GM12801 (cell line): ENCODE results near the gene NHLH1.

ENCODE experiments used
- TF ChIP-seq, protein P1 (sequence below): IDR thresholded peaks from one replicate; pipeline ENCODE4 v1.5.1; 2011; ENCODE audit warnings: control low read depth; ENCODE audit not compliant: insufficient read length; ENCODE audit errors: extremely low read depth

Gene NHLH1

DNA sequence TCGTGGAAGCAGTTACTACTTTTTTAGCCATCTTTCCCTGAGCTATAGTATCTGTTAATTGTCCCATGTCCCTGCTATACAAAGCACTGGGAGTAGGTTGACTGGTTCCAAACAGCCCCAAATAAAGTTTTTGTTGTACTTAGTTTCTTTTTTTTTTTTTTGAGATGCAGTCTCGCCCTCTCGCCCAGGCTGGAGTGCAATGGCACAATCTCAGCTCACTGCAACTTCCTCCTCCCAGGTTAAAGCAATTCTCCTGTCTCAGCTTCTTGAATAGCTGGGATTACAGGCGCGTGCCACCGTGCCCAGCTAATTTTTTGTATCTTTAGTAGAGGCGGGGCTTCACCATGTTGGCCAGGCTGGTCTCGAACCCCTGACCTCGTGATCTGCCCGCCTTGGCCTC lies 20.4 kb upstream of the NHLH1 start:
- TF ChIP-seq, protein P1, sequence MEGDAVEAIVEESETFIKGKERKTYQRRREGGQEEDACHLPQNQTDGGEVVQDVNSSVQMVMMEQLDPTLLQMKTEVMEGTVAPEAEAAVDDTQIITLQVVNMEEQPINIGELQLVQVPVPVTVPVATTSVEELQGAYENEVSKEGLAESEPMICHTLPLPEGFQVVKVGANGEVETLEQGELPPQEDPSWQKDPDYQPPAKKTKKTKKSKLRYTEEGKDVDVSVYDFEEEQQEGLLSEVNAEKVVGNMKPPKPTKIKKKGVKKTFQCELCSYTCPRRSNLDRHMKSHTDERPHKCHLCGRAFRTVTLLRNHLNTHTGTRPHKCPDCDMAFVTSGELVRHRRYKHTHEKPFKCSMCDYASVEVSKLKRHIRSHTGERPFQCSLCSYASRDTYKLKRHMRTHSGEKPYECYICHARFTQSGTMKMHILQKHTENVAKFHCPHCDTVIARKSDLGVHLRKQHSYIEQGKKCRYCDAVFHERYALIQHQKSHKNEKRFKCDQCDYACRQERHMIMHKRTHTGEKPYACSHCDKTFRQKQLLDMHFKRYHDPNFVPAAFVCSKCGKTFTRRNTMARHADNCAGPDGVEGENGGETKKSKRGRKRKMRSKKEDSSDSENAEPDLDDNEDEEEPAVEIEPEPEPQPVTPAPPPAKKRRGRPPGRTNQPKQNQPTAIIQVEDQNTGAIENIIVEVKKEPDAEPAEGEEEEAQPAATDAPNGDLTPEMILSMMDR, result no peak

DNA sequence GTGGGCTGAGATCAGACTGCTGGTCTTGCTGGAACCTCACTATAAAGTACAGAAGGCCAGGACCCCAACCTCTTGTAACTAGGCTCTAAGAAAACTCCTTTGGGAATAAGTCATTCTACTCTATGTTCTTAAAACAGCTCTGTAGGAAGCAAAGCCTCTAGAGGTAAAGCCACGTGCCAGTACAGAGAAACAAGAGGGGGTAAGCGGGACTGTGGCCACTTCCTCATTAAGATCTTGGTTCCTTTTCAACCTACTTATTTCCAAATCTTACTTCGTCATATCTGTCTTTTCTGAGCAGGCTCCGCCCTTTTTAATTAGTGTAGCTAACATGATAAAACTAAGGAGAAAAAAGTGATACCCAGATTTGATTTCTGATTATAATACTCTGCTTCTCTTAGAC lies 19.9 kb upstream of the NHLH1 start:
- TF ChIP-seq, protein P1, result no peak

DNA sequence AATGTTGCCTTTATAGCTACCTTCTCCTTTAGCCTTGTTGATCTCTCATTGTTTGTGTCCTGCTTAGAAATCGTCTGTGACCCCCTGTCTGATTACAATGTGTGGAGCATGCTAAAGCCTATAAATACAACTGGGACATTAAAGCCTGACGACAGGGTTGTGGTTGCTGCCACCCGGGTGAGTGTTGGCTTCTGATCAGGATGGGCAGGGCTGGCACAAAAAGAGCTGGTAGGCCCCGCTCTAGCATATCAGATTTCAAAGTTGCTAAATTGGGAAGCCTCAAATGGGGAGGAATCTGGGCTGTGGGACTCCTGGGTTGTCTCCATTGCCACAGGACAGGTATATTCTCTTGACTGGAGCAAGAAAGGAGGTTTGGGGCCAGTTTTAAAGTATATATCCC lies 15.2 kb upstream of the NHLH1 start:
- TF ChIP-seq, protein P1, result no peak

DNA sequence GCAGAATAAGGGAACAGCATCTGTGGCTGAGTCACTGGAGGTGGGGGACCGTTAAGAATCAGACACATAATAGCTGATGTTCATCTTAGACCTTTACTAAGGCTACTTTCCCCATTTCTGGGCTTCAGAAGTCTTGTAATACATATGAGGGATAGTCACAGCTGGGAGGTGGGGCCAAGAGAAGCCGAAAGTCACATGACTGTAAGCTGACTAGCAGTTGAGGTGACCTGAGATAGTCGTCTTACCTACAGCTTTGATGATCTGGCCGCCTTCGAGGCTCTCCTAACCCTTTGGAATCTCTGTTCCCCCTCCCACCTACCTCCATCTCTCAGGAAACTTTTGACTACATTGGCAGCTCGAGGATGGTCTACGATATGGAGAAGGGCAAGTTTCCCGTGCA lies 14.3 kb upstream of the NHLH1 start:
- TF ChIP-seq, protein P1, result no peak

DNA sequence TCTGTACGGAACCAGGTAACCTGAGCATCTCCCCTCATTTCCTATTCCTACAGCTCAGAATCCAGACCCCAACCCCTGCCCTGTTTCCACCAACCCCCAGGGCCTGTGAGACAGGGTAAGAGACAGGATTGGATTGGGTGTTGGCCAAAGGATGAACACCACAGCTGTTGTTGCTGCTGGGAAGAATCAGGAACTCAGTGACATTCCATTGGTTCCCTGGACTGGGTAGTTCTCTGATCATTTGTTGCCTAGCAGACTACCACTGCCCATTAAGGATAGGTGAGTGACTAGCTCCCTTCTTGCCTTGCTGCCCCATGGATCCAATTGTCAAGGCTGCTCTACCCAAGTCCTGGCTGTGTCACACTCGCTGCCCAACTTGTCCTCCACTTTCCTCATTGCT lies 13.6 kb upstream of the NHLH1 start:
- TF ChIP-seq, protein P1, result no peak

DNA sequence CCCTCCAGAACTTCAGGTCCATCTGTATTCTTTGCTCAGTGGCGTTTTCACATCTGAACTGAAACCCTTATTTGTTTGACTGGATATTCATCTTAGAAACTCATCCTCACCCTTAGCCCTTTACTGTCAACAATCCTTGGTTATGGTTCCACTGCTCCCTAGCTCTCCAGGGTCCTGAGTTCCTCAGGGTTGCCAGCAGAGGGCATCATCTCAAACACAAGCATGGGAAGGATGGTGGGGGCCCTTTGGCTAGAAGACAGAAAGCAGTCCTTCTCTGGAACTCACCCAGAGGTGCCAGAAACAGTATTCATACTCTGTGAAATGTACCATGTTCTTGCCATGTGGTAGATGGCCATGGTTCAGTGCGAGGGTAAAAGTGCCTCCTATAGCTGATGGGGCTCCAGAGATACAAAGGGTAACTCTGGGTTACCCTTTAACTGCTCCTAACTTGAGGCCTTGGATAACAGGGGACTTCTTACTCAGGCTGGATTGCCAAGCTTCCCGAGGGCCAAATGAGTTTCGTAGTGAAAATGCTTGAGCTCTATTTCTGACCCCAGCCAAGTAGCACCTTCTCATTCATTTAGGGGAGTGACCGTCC lies 12.4 kb upstream of the NHLH1 start:
- TF ChIP-seq, protein P1, result no peak

DNA sequence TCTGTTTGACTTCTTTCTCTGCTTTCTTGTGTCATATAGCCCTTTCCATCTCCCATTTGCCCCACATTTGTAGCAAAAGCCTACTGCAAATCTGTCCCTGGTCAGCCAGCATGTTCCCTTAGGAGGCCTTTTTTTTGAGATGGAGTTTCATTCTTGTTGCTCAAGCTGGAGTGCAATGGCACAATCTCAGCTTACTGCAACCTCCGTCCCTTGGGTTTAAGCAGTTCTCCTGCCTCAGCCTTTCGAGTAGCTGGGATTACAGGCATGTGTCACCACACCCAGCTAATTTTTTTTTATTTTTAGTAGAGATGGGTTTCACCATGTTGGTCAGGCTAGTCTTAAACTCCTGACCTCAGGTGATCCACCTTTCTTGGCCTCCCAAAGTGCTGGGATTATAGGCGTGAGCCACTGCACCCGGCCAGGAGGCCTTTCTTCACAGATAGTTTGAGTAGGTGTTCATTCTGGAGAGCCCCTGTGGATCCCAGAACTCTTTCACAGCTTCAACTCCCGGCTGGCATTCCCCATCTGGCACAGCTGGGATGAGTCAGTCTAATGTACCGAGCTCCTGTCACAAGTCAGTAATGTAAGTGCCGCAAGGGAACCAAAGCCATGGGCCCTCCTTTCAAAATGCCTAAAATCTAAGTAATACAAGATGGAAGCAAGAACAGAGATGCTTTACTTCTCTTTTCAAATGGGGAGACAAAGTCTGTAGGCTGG lies 9.4 kb upstream of the NHLH1 start:
- TF ChIP-seq, protein P1, result no peak
